ENCODE data around the gene SFT2D2.

Gene SFT2D2

DNA sequence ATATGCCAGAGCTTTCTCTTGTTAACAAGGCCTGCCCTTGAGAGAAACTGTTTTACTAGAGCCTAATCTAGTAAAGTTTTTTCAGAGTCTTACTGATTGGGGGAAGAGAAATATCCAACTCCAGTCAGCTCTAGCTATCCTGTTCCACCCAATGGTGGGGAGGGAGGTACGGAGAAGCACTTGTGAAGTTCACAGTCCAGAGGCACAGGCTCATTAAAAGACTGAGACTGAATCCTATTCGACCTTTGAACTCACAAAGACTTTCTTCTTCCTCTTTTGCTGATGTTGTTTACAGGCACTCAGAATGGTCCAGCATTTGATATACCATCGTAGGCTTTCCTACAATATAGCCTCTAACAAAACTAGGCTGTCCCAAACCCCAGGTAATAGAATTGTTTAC is 15.5 kb upstream of the SFT2D2 start:
- DNase-seq (ENCODE audit: low spot score): no peak
- no peak for TF ChIP-seq CTCF (IDR thresholded peaks at IDR 0.05; ENCODE audit: borderline replicate concordance, control extremely low read depth, extremely low read depth, insufficient read depth, missing control alignments)
- in situ Hi-C loops (cut with MboI; ENCODE audit: low sequenced_read_pairs, unreplicated experiment): no loop called here

DNA sequence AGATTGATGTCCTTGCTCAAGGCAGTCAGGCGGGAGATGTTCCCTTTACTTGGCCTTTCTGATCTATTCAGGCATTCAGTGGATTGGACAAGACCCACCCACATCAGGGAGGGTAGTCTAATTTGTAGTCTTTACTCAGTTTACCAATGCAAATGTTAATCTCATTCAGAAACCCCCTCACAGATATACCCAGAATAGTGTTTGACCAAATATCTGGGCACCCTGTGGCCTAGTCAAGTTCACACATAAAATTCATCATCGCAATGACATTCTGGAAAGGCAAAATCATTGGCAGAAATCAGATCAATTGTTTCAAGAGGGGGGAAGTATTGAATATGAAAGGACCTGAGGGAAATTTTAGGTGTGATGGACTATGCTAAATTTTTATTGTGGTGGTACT is 12.5 kb upstream of the SFT2D2 start:
- in situ Hi-C loops (cut with MboI; ENCODE audit: low sequenced_read_pairs, unreplicated experiment): no loop called here
- no peak for DNase-seq (ENCODE audit: low spot score)
- TF ChIP-seq CTCF (IDR thresholded peaks at IDR 0.05; ENCODE audit: borderline replicate concordance, control extremely low read depth, extremely low read depth, insufficient read depth, missing control alignments): no peak

DNA sequence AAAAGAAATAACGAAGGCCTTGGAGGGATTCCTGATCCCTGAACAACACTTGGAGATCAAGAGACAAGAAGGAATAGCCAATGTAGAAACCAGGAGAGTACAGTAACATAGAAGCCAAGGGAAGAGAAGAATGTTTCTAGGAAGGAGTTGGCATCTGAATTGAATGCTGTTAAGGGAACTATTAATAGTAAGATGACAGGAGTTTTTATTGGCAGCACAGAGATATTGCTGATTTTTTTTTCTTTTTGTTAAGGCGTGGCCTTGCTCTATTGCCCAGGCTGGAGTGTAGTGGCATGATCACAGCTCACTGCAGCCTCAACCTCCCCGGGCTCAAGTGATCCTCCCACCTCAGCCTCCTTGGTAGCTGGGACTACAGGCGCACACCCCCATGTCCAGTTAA is 9.6 kb upstream of the SFT2D2 start:
- TF ChIP-seq CTCF (IDR thresholded peaks at IDR 0.05; ENCODE audit: borderline replicate concordance, control extremely low read depth, extremely low read depth, insufficient read depth, missing control alignments): no peak
- DNase-seq (ENCODE audit: low spot score): no peak
- in situ Hi-C loops (cut with MboI; ENCODE audit: low sequenced_read_pairs, unreplicated experiment): no loop called here

DNA sequence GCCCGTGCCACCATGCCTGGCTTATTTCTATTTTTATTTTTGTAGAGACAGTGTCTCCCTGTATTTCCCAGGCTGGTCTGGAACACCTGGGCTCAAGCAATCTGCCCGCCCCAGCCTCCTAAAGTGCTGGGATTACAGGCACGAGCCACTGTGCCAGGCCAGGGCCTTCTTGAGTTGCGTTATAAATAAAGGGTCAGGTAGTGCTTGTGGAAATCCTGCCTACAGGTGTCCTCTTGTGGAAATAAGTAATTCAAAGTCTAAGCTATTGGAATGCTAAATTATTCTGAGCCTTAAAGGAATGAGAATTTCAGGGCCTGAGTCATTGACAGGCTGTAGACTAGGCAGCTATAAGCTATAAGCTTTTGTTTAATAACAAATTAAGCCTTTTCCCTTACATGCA is 8.1 kb upstream of the SFT2D2 start:
- no peak for TF ChIP-seq CTCF (IDR thresholded peaks at IDR 0.05; ENCODE audit: borderline replicate concordance, control extremely low read depth, extremely low read depth, insufficient read depth, missing control alignments)
- in situ Hi-C loops (cut with MboI; ENCODE audit: low sequenced_read_pairs, unreplicated experiment): no loop called here
- DNase-seq (ENCODE audit: low spot score): no peak

GRCh38 chr1:168218658-168219057 is 7.1 kb upstream of the SFT2D2 start:
- DNase-seq (ENCODE audit: low spot score): no peak
- in situ Hi-C loops (cut with MboI; ENCODE audit: low sequenced_read_pairs, unreplicated experiment): no loop called here
- no peak for TF ChIP-seq CTCF (IDR thresholded peaks at IDR 0.05; ENCODE audit: borderline replicate concordance, control extremely low read depth, extremely low read depth, insufficient read depth, missing control alignments)

DNA sequence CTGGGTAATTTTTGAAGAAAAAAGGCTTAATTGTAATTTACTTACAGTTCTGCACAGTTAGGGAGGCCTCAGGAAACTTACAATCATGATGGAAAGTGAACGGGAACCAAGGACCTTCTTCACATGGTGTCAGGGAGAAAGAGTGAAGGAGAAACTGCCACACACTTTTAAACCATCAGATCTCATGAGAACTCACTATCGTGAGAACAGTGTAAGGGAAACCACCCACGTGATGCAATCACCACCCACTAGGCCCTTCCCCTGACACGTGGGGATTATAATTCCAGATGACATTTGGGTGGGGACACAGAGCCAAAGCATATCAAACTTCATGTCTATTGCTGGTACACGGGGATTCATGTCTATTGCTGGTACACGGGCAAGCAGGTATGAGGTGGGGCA is 5.3 kb upstream of the SFT2D2 start:
- no peak for TF ChIP-seq CTCF (IDR thresholded peaks at IDR 0.05; ENCODE audit: borderline replicate concordance, control extremely low read depth, extremely low read depth, insufficient read depth, missing control alignments)
- in situ Hi-C loops (cut with MboI; ENCODE audit: low sequenced_read_pairs, unreplicated experiment): no loop called here
- DNase-seq (ENCODE audit: low spot score): no peak

- TF ChIP-seq CTCF (IDR thresholded peaks at IDR 0.05; ENCODE audit: borderline replicate concordance, control extremely low read depth, extremely low read depth, insufficient read depth, missing control alignments): no peak
- no peak for DNase-seq (ENCODE audit: low spot score)
- in situ Hi-C loops (cut with MboI; ENCODE audit: low sequenced_read_pairs, unreplicated experiment): no loop called here
Measured at GRCh38 chr1:168221275-168221674, 4.5 kb upstream of the SFT2D2 start.
